Testis (tissue), 3 donors: ENCODE measurements around the gene SPINDOC. TPM values are rescaled to one million over a fixed set of nuclear protein-coding genes. Genes with fewer than 3 reads are reported as not detected.
A peak's percentile ranks its signal among the peaks of the same experiment; 100 is the strongest.

ENCODE experiments used
- DNase-seq: peaks from one replicate; pipeline ENCODE4 v3.0.0-alpha.2; 2019
- H3K27ac ChIP-seq, 2 donors: fragments of 200-600 bp; sonication (generic); one replicate each; pipeline ENCODE4 v1.5.1; 2019
- H3K27me3 ChIP-seq: fragments of 200-600 bp; sonication (generic); one replicate; pipeline ENCODE4 v1.5.1; 2019
- H3K36me3 ChIP-seq: fragments of 200-600 bp; sonication (generic); one replicate; pipeline ENCODE4 v1.5.1; 2017; ENCODE audit warnings: low read depth; ENCODE audit errors: missing control alignments
- H3K4me1 ChIP-seq: fragments of 200-600 bp; sonication (generic); one replicate; pipeline ENCODE4 v1.5.1; 2019
- H3K4me3 ChIP-seq, 2 donors: fragments of 200-600 bp; sonication (generic); one replicate each; pipeline ENCODE4 v1.5.1; 2017 to 2019
- H3K9me3 ChIP-seq: fragments of 200-600 bp; sonication (generic); one replicate; pipeline ENCODE4 v1.5.1; 2017
- POLR2A ChIP-seq: fragments of 450-650 bp; IDR thresholded peaks from one replicate; pipeline ENCODE4 v1.6.1; 2017; ENCODE audit warnings: antibody characterized with exemption, mild to moderate bottlenecking, moderate library complexity
- WGBS, 2 donors: methylation state at CpG; one replicate each; pipeline ENCODE4 v1.1.5; 2018; 5-methylcytosine and 5-hydroxymethylcytosine counted together
- intact Hi-C: fragments of 100-400 bp; cut with DNase I; formaldehyde crosslinking; loops from one replicate; pipeline ENCODE4 v1.15.1; 2023; ENCODE audit warnings: low total_unique reads
- polyA plus RNA-seq: library from polyadenylated mRNA; stranded (reverse); fragments of 350-450 nt; fragmentation: Illumina TruSeq; extraction: RNeasy Lipid Tissue Mini Kit (QIAGEN cat#74804); gene quantifications from one replicate; pipeline ENCODE4 v1.2.3, GENCODE V29; 2014; ENCODE audit warnings: low read depth, low replicate concordance; ENCODE audit not compliant: insufficient read depth
- total RNA-seq, 2 donors: library from RNA; depleted of rRNA; stranded (reverse); fragments of >200 nt; gene quantifications; one replicate each; pipeline ENCODE4 v1.2.3, GENCODE V29; 2016
- TF ChIP-seq, protein P1 (sequence below), 3 experiments: fragments of 450-650 bp in 2 of 3; fragments of 200-600 bp in 1 of 3; sonication (generic) in 1 of 3; IDR thresholded peaks; one replicate each; pipeline ENCODE4 v1.5.1; 2016 to 2019; ENCODE audit warnings: antibody characterized with exemption in 3 of 3, mild to moderate bottlenecking in 2 of 3, moderate library complexity in 1 of 3

SPINDOC gene
- total and polyA plus RNA-seq, 3 donors from 2014 or later: 38.6 to 71.6 (median 45.1) TPM

DNA sequence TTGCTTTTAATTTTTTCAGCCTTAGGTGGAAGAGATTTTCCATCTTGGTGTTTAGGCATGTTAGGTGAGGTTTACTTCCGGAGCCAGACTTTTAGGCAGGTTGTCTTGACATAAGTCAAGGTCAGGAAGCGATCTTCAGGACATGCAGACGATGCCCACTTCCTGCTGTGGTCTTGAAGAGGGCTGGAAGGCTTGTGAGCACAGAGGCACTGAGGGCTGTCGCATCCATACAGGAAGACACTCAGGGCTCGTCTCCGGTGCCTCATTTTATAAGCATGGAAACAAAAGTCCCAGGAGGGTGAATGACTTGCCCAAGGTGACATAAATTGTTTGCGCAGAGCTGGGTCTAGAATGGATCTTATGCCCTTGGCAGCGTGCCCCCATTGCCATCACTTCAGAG is 56.4 kb downstream of the SPINDOC start:
- Histone ChIP-seq H3K4me3 (no peak overlapping the region), H3K36me3 (no peaks in the 10 kb centered on the region), H3K4me1 (peaks cover 45% of the 10 kb centered on the region), H3K9me3 (no peaks in the 10 kb centered on the region), H3K27ac (no peak overlapping the region), H3K27me3 (no peaks in the 10 kb centered on the region)
- TF ChIP-seq POLR2A: no peak
- TF ChIP-seq, protein P1, sequence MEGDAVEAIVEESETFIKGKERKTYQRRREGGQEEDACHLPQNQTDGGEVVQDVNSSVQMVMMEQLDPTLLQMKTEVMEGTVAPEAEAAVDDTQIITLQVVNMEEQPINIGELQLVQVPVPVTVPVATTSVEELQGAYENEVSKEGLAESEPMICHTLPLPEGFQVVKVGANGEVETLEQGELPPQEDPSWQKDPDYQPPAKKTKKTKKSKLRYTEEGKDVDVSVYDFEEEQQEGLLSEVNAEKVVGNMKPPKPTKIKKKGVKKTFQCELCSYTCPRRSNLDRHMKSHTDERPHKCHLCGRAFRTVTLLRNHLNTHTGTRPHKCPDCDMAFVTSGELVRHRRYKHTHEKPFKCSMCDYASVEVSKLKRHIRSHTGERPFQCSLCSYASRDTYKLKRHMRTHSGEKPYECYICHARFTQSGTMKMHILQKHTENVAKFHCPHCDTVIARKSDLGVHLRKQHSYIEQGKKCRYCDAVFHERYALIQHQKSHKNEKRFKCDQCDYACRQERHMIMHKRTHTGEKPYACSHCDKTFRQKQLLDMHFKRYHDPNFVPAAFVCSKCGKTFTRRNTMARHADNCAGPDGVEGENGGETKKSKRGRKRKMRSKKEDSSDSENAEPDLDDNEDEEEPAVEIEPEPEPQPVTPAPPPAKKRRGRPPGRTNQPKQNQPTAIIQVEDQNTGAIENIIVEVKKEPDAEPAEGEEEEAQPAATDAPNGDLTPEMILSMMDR (IDR thresholded peaks at IDR 0.05): no peak
- intact Hi-C loops: no loop called here
- 73 to 76% methylated on average over 7 to 8 of the region's 8 CpGs for WGBS, 2 donors
- no peak for DNase-seq

DNA sequence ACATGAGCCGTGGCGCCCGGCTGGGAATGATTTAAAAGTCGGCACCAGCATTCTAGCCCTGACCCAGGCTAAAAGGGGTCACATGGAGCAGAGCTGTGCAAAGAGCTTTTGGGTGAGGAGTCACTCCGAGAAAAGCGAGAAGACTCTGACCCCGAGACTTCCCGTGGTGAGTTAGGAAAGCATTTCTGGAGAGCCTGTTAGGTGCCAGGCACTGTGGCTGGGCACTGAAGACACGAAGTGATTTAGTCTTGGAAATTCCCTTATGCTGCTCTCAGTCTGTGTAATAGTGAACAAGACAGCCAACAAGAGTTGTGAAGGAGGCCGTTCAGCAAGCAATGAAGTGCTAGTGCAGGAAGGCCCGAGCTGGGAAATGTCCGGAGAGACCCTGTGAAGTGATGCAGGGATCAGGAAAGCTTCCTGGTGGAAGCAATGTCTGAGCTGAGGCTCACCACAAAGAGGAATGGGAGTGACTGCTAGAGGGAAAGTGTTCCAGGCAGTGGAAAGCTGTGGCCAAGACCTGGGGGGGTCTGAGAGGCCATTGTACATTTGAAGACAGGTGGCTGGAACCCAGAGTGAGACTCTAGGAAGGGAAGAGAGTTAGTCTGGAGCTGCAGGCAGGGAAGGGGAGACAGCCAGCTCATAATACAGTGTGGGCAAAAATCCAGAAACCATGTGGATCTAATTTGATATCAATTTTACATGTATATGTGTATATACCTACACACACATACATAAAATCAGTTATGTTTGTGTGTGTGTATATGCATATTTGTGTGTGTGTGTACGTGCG is 57.3 kb downstream of the SPINDOC start:
- TF ChIP-seq, protein P1 (IDR thresholded peaks at IDR 0.05): no peak
- no peak for TF ChIP-seq POLR2A
- H3K4me1 ChIP-seq: peaks cover 51% of the 10 kb centered on the region
- intact Hi-C loops: no loop called here
- H3K27me3 ChIP-seq: no peaks in the 10 kb centered on the region
- 71 to 78% methylated on average over 14 of the region's 14 CpGs for WGBS, 2 donors
- no peak overlapping the region for H3K27ac ChIP-seq
- no peak for DNase-seq
- no peaks in the 10 kb centered on the region for H3K9me3 ChIP-seq
- H3K36me3 ChIP-seq: no peaks in the 10 kb centered on the region
- H3K4me3 ChIP-seq: no peak overlapping the region

DNA sequence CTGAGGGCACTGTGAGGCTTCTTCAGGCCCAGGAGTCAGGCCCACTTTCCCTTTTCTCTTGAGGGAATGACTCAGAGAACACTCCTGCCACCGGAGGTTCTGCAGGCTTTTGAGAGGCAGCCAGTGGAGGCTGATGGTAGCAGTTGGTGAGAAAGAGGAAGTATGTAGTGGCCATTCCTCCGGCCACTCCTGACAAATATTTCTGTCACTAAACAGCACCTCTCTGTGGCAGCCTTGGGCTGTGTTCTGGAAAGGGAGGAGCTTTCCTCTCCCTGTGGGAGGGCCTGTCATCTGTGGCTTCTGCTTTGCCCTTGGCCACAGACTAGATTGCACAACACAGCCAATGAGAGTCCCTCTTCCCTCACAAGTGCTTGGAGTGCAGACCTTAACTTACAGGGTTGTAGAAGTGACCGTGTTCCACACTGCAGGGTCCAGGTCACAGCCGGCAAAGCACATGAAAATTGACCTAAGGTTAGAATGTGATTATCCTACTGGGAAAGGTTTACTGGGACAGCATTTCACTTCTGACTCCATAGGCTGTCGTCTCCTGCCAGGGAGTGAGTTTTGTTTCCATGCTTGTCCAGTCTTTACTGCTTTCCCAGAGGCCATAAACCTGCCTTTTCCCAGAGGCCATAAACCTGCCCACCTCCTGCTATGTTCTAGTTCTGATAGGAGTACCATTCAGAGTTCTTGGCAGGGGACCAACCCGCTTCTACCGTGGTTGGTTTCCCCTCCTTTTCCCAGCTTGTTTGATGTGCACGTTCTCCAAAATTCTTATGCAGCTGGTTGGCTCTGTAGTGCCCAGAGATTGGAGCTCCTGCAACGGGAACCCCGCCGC is 58.9 kb downstream of the SPINDOC start:
- Histone ChIP-seq H3K27ac (peak overlapping the region in 1 of 2 donors; percentile 36), H3K27me3 (no peaks in the 10 kb centered on the region), H3K9me3 (no peaks in the 10 kb centered on the region), H3K4me3 (no peak overlapping the region), H3K36me3 (no peaks in the 10 kb centered on the region), H3K4me1 (peaks cover 40% of the 10 kb centered on the region)
- intact Hi-C loops: no loop called here
- DNase-seq: peak; percentile 90
- WGBS, 2 donors: 22 to 33% methylated on average over 11 of the region's 11 CpGs
- TF ChIP-seq, protein P1 (IDR thresholded peaks at IDR 0.05): peak in 2 of 3 experiments; percentile 13 to 35
- TF ChIP-seq POLR2A: no peak

DNA sequence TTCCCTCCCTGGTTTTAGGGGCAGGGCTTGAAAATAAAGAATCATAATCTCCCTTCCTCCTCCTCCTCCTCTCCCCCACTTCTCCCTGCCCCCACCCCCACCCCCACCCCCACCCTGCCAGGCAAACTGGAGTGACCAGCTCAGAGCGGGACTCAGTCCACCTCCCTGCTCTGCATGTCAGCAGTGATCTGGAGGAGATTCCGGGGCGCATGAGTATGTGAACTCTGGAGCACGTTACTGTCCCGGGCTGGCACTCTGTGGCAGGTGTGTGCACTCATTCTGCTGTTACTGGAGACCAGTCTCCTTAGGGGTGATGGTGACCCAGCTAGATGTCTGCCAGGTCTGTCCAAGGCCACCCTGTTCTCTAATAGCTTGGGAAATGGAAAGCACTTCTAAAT is 59.5 kb downstream of the SPINDOC start:
- Histone ChIP-seq H3K4me3 (no peak overlapping the region), H3K27ac (peak overlapping the region in 1 of 2 donors; percentile 30), H3K9me3 (no peaks in the 10 kb centered on the region), H3K36me3 (no peaks in the 10 kb centered on the region), H3K4me1 (peaks cover 40% of the 10 kb centered on the region), H3K27me3 (no peaks in the 10 kb centered on the region)
- 40 to 57% methylated on average over 5 of the region's 5 CpGs for WGBS, 2 donors
- TF ChIP-seq, protein P1 (IDR thresholded peaks at IDR 0.05): no peak
- no peak for TF ChIP-seq POLR2A
- intact Hi-C loops: no loop called here
- DNase-seq: peak; percentile 38
